Measurements from ENCODE around the gene NKX2-2. TPM values are rescaled to one million over a fixed set of nuclear protein-coding genes. Genes with fewer than 3 reads are reported as not detected.

The NKX2-2 gene
- total RNA-seq, 2 donors from 2014 or later = not detected

GRCh38 chr20:21464916-21465315 lies 48.9 kb downstream of the NKX2-2 start:
- no peaks in the 10 kb centered on the region for H3K27me3 ChIP-seq

More at GRCh38 chr20:21464916-21465315, 48.9 kb downstream of the NKX2-2 start:
- H3K27ac ChIP-seq = no peak overlapping the region
- TF ChIP-seq CTCF (IDR thresholded peaks at IDR 0.05) = no peak
- no peak for DNase-seq (ENCODE audit: low spot score)
- H3K9me3 ChIP-seq = peaks cover 0 to 5% of the 10 kb centered on the region in 2 donors
- H3K4me3 ChIP-seq = no peak overlapping the region
- no peaks in the 10 kb centered on the region for H3K4me1 ChIP-seq
- H3K36me3 ChIP-seq = no peaks in the 10 kb centered on the region

Other genes starting within 250 kb of the NKX2-2 start
- 10 to 100 TPM; 37.5 to 40.8 TPM for gene XRN2, start 210.7 kb downstream of the NKX2-2 start, total RNA-seq
- not detected for gene NKX2-4, start 116.5 kb downstream of the NKX2-2 start, total RNA-seq
- not detected for gene PAX1, start 191.6 kb upstream of the NKX2-2 start, total RNA-seq